Measurements from ENCODE around the gene NAP1L5. TPM values are rescaled to one million over a fixed set of nuclear protein-coding genes. Genes with fewer than 3 reads are reported as not detected.

The NAP1L5 gene
- total and polyA plus RNA-seq, 2 of the 13 experiments (the other 11 are each of a cell fraction or from before 2014, with no cell fraction given): 1.3 to 1.6 TPM

GRCh38 chr4:88705223-88705622 is 7.6 kb upstream of the NAP1L5 start:
- Histone ChIP-seq H3K4me3 (replicated peaks in 1 of 3; ENCODE audit: insufficient read depth in 1 of 3, low read depth in 2 of 3, low read length in 3 of 3) (no peak overlapping the region), H3K79me2 (ENCODE audit: insufficient read depth, low read length) (no peaks in the 10 kb centered on the region), H3K9me3 (ENCODE audit: low read length) (no peaks in the 10 kb centered on the region), H3K9ac (ENCODE audit: insufficient read depth, low read depth, low read length) (no peak overlapping the region), H3K4me1 (ENCODE audit: insufficient read depth, low read length) (no peaks in the 10 kb centered on the region), H3K36me3 (replicated peaks in 1 of 2; ENCODE audit: control insufficient read depth in 1 of 2, insufficient read depth in 2 of 2, low read length in 2 of 2) (no peaks in the 10 kb centered on the region), H2AFZ (ENCODE audit: low read length) (no peak overlapping the region), H3K4me2 (ENCODE audit: low read depth, low read length) (no peak overlapping the region), H3K27me3 (ENCODE audit: control insufficient read depth in 1 of 2, insufficient read depth in 2 of 2, low read length in 2 of 2) (no peaks in the 10 kb centered on the region), H4K20me1 (ENCODE audit: insufficient read depth, low read length) (no peaks in the 10 kb centered on the region), H3K27ac (ENCODE audit: extremely low read length, insufficient read depth, low read length) (no peak overlapping the region)
- TF ChIP-seq ZUFSP (CRISPR knock-in tag; IDR thresholded peaks at IDR 0.05; ENCODE audit: borderline replicate concordance) (no peak), IKZF4 (CRISPR knock-in tag; IDR thresholded peaks at IDR 0.05; ENCODE audit: borderline replicate concordance, low read depth, not compliant biosample characterization) (no peak), ATF7-NPFF (CRISPR knock-in tag; IDR thresholded peaks at IDR 0.05; ENCODE audit: low read depth) (no peak), ZNF224 (CRISPR knock-in tag; IDR thresholded peaks at IDR 0.05) (no peak), TFE3 (CRISPR knock-in tag; IDR thresholded peaks at IDR 0.05) (no peak), BCL6 (CRISPR knock-in tag; IDR thresholded peaks at IDR 0.05) (no peak), SP1 (IDR thresholded peaks at IDR 0.05) (no peak), SP1 (CRISPR knock-in tag; IDR thresholded peaks at IDR 0.05) (no peak), GATAD1 (CRISPR knock-in tag; IDR thresholded peaks at IDR 0.05) (no peak), ZNF12 (CRISPR knock-in tag; IDR thresholded peaks at IDR 0.05) (no peak)
- in situ Hi-C loops (cut with HindIII; ENCODE audit: extremely low pct_ligation_motif_present, low pct_unique_long_range_greater_than_20kb) (loop anchor here (5.0 to 10.0 kb wide), 2 partner anchors 87 to 320 kb away; no protein-coding TSS in a partner anchor), intact Hi-C loops (cut with micrococcal nuclease; ENCODE audit: unreplicated experiment) (no loop called here)
- ATAC-seq: no peak
- CTCF ChIA-PET (ENCODE audit: low intra/inter-chr PET ratio, low total read pairs): no interaction called here
- POLR2A ChIA-PET: no interaction called here
- BruUV-seq (replicated peaks): no TSS peak
- FAIRE-seq: no peak
- no peak for DNase-seq (ENCODE audit: low spot score)

All from HepG2 (cell line).